Pancreas (tissue), 10 donors: ENCODE data around the gene AK2. TPM values are rescaled to one million over a fixed set of nuclear protein-coding genes. Genes with fewer than 3 reads are reported as not detected.
A peak's percentile ranks its signal among the peaks of the same experiment; 100 is the strongest.

Experiments used
- ATAC-seq, 4 donors: fragments of 200-7000 bp; cut with Tn5 transposase; one replicate each; pipeline versions ENCODE4 v1.8.0 to v1.9.1; 2020; ENCODE audit warnings: mild to moderate bottlenecking in 4 of 4, moderate library complexity in 4 of 4
- DNase-seq, 6 donors: peaks; one replicate each; pipeline ENCODE4 v3.0.0-alpha.2; 2020
- FAIRE-seq: peaks from 2 replicates; lab custom pipeline; 2012; peaks lifted over from hg19 to GRCh38; lab: Jason Lieb, UNC
- H3K27ac ChIP-seq, 4 donors: fragments of 200-600 bp; sonication (generic); 1 replicate in 3 of 4; 2 replicates in 1 of 4; pipeline versions ENCODE4 v1.5.0 to v1.8.0; 2020
- H3K27me3 ChIP-seq, 4 donors: fragments of 200-600 bp; one replicate each; pipeline ENCODE4 v1.8.0; 2021
- H3K36me3 ChIP-seq, 3 donors: fragments of 200-600 bp; sonication (generic) in 1 of 3; one replicate each; pipeline versions ENCODE4 v1.5.0 to v1.8.0; 2020 to 2021
- H3K4me1 ChIP-seq, 3 donors: fragments of 200-600 bp; one replicate each; pipeline ENCODE4 v1.8.0; 2021
- H3K4me3 ChIP-seq, 4 donors: fragments of 200-600 bp; sonication (generic) in 2 of 4; one replicate each; pipeline versions ENCODE4 v1.5.0 to v1.8.0; 2020 to 2021
- H3K9me3 ChIP-seq, 4 donors: fragments of 200-600 bp; one replicate each; pipeline ENCODE4 v1.8.0; 2021
- WGBS, 2 donors: extraction: QIAGEN DNeasy Blood & Tissue Kit; methylation state at CpG; one replicate each; pipeline ENCODE4 v1.1.7; 2013; 5-methylcytosine and 5-hydroxymethylcytosine counted together
- intact Hi-C, 3 donors: fragments of 100-400 bp; cut with DNase I; formaldehyde crosslinking; loops; one replicate each; pipeline versions ENCODE4 v1.11.1 to v1.14.2; 2022
- polyA plus RNA-seq, 2 donors: library from polyadenylated mRNA; stranded (reverse); fragments of 200-250 nt; gene quantifications; one replicate each; pipeline ENCODE4 v1.2.3, GENCODE V29; 2013
- total RNA-seq, 6 donors: library from RNA; stranded (reverse); fragmentation: NEBNext Ultra II Directional in 4 of 6; extraction: Animal tissue kit (Norgen Biotek cat#: 25700) in 4 of 6; gene quantifications; one replicate each; pipeline versions ENCODE4 v1.2.1 to v1.2.4, GENCODE V29; 2021 to 2023
- TF ChIP-seq, protein P1 (sequence below), 4 donors: fragments of 200-600 bp; sonication (generic) in 3 of 4; IDR thresholded peaks; one replicate each; pipeline versions ENCODE4 v1.5.0 to v1.8.0; 2021; ENCODE audit warnings: antibody characterized with exemption in 4 of 4
- donor health status: healthy with polysubstance abuse.
- donor health status: DM: no; HTN: no; CAD: no; lungs with moderate emphysema.
- donor health status: DM: no; HTN: no; CAD: no.
- donor health status: control.
- donor health status: control.
- donor health status: Bipolar disorder and iron deficiency.
- donor health status: DM: yes; HTN: yes; CAD: no.
- donor health status: DM: no; HTN: no; CAD: no.
- donor health status: DM: no; HTN: no; CAD: no.
- donor health status: DM: yes; HTN: yes; CAD: no.

Gene AK2
- total and polyA plus RNA-seq, 8 donors = 40.5 to 78.7 (median 61.4) TPM

DNA sequence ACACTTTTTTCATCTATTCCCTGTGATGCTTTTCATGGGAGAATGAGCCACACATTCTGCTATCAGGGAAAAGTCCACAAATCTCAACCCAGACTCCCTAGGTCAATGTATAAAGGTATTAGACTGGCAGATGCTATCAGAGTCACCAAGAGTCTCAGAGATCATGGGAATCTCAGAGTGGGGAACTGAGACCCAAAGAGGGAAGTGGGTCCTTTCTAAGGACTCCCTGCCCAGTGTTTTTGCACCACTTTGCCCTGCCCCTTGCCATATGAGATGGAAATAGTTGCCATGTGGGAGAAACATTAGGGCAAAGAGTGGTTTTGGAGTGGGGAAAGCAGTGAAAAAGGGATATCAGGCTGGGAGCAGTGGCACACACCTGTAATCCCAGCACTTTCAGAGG lies 25.2 kb upstream of the AK2 start:
- H3K4me1 ChIP-seq = no peaks in the 10 kb centered on the region
- H3K36me3 ChIP-seq = no peaks in the 10 kb centered on the region
- DNase-seq (no peak), FAIRE-seq (no peak), ATAC-seq (peak in 1 of 4 donors; percentile 51)
- TF ChIP-seq, protein P1, sequence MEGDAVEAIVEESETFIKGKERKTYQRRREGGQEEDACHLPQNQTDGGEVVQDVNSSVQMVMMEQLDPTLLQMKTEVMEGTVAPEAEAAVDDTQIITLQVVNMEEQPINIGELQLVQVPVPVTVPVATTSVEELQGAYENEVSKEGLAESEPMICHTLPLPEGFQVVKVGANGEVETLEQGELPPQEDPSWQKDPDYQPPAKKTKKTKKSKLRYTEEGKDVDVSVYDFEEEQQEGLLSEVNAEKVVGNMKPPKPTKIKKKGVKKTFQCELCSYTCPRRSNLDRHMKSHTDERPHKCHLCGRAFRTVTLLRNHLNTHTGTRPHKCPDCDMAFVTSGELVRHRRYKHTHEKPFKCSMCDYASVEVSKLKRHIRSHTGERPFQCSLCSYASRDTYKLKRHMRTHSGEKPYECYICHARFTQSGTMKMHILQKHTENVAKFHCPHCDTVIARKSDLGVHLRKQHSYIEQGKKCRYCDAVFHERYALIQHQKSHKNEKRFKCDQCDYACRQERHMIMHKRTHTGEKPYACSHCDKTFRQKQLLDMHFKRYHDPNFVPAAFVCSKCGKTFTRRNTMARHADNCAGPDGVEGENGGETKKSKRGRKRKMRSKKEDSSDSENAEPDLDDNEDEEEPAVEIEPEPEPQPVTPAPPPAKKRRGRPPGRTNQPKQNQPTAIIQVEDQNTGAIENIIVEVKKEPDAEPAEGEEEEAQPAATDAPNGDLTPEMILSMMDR (IDR thresholded peaks at IDR 0.05) = no peak
- H3K4me3 ChIP-seq = no peak overlapping the region
- H3K9me3 ChIP-seq = no peaks in the 10 kb centered on the region
- H3K27ac ChIP-seq = no peak overlapping the region
- intact Hi-C loops = no loop called here
- H3K27me3 ChIP-seq = no peaks in the 10 kb centered on the region

DNA sequence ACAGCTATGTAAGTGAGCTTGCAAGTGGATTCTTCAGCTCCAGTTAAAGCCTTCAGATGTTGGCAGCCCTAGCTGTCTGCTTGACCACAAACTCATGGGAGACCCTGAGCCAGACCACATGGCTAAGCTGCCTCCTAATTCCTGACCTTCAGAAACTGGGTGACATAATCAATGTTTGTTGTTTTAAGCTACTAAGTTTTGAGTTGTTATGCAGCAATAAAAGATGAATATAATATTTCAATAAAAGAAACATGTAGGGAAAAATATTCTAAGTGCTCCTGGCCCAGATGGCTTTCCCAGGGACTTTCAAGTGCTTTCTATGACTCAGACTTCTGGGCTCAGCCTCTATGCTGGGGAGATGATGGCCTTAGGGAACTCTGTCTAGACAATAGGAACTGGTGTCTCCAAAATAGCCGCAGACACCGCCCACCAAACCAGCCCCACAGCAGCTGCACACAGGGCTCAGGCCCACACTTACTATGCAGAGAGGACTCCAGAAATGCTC lies 23.9 kb upstream of the AK2 start:
- H3K4me3 ChIP-seq = no peak overlapping the region
- no peaks in the 10 kb centered on the region for H3K36me3 ChIP-seq
- intact Hi-C loops = no loop called here
- no peak overlapping the region for H3K27ac ChIP-seq
- FAIRE-seq (no peak), DNase-seq (peak in 1 of 6 donors; percentile 41), ATAC-seq (peak in 3 of 4 donors; percentile 52 to 84 (median 77))
- no peaks in the 10 kb centered on the region for H3K4me1 ChIP-seq
- no peaks in the 10 kb centered on the region for H3K9me3 ChIP-seq
- no peaks in the 10 kb centered on the region for H3K27me3 ChIP-seq
- 89 to 93% methylated on average over 2 of the region's 2 CpGs for WGBS, 2 donors
- TF ChIP-seq, protein P1 (IDR thresholded peaks at IDR 0.05) = no peak

DNA sequence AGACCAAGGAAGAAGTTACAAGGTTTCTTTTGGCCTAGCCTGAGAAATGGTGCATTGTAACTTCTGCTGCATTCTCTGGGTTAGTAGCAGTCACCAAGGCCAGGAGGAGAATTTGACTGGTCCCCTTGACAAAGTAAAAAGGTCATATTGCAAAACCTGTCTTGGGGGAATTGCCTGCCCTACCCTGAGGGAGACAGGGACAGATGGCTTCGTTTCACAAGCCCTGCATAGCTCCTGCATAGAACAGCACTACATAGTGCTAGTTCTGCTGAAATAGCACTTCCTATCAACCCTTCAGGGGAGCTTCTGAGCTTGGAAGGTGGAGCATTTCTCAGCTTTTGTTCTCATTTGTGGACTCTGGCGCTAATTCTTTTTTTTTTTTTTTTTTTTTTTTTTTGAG lies 20.4 kb upstream of the AK2 start:
- FAIRE-seq (no peak), DNase-seq (no peak), ATAC-seq (no peak)
- H3K27ac ChIP-seq = no peak overlapping the region
- no peak overlapping the region for H3K4me3 ChIP-seq
- peaks cover 0 to 6% (median 0%) of the 10 kb centered on the region in 3 donors for H3K4me1 ChIP-seq
- WGBS, 2 donors = 80 to 89% methylated on average over 2 of the region's 2 CpGs
- intact Hi-C loops = loop anchor here in 2 of 3 donors (5.0 to 10.0 kb wide), 2 partner anchors 125 to 132 kb away; no protein-coding TSS in a partner anchor
- H3K9me3 ChIP-seq = no peaks in the 10 kb centered on the region
- TF ChIP-seq, protein P1 (IDR thresholded peaks at IDR 0.05) = no peak
- H3K27me3 ChIP-seq = no peaks in the 10 kb centered on the region
- no peaks in the 10 kb centered on the region for H3K36me3 ChIP-seq

DNA sequence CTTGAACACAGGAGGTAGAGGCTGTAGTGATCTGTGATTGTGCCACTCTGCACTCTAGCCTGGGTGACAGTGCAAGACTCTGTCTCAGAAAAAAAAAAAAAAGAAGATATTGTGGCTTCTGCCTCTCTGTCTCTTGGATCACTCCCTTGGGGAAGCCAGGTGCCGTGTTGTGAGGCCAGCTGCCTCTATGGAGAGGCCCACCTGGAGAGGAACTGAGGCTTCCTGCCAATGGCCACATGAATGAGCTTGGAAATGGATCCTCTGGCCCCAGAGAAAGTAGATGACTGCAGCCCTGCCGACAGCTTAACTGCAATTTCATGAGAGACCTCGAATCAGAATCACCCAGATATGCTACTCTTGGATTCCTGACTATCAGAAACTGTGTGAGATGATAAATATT lies 19.7 kb upstream of the AK2 start:
- no peaks in the 10 kb centered on the region for H3K9me3 ChIP-seq
- WGBS, 2 donors = 89 to 94% methylated on average over 3 of the region's 3 CpGs
- H3K4me1 ChIP-seq = peaks cover 0 to 6% (median 0%) of the 10 kb centered on the region in 3 donors
- TF ChIP-seq, protein P1 (IDR thresholded peaks at IDR 0.05) = no peak
- DNase-seq = no peak
- no peak for ATAC-seq
- H3K27ac ChIP-seq = no peak overlapping the region
- intact Hi-C loops = loop anchor here in 2 of 3 donors (5.0 to 10.0 kb wide), 2 partner anchors 124 to 132 kb away; no protein-coding TSS in a partner anchor
- no peak overlapping the region for H3K4me3 ChIP-seq
- no peak for FAIRE-seq
- no peaks in the 10 kb centered on the region for H3K36me3 ChIP-seq
- H3K27me3 ChIP-seq = no peaks in the 10 kb centered on the region
